Measurements from ENCODE around the gene TYMS. TPM values are rescaled to one million over a fixed set of nuclear protein-coding genes. Genes with fewer than 3 reads are reported as not detected.

TYMS gene
- total and polyA plus RNA-seq, 2 donors (not counting 1 experiment from before 2014, with no cell fraction given), result 0.34 to 1.1 TPM

- TF ChIP-seq, protein P1, sequence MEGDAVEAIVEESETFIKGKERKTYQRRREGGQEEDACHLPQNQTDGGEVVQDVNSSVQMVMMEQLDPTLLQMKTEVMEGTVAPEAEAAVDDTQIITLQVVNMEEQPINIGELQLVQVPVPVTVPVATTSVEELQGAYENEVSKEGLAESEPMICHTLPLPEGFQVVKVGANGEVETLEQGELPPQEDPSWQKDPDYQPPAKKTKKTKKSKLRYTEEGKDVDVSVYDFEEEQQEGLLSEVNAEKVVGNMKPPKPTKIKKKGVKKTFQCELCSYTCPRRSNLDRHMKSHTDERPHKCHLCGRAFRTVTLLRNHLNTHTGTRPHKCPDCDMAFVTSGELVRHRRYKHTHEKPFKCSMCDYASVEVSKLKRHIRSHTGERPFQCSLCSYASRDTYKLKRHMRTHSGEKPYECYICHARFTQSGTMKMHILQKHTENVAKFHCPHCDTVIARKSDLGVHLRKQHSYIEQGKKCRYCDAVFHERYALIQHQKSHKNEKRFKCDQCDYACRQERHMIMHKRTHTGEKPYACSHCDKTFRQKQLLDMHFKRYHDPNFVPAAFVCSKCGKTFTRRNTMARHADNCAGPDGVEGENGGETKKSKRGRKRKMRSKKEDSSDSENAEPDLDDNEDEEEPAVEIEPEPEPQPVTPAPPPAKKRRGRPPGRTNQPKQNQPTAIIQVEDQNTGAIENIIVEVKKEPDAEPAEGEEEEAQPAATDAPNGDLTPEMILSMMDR (IDR thresholded peaks at IDR 0.05), result no peak
- no peak for TF ChIP-seq EZH2 (IDR thresholded peaks at IDR 0.05; ENCODE audit: borderline replicate concordance, insufficient read depth, low read depth, low read length, poor library complexity, severe bottlenecking)
- WGBS (ENCODE audit: insufficient coverage), result no CpG with 5 or more reads among the region's 1 CpG
- Histone ChIP-seq H3K36me3 (replicated peaks in 1 of 2; ENCODE audit: control extremely low read depth in 1 of 2, control insufficient read depth in 1 of 2, extremely low read depth in 1 of 2, insufficient read depth in 2 of 2, low read length in 1 of 2) (no peaks in the 10 kb centered on the region), H3K9ac (ENCODE audit: low read length) (no peak overlapping the region), H3K4me1 (ENCODE audit: control insufficient read depth in 2 of 2, insufficient read depth in 2 of 2, low read length in 2 of 2) (peaks cover 8 to 15% of the 10 kb centered on the region in 2 donors), H3K4me3 (ENCODE audit: control extremely low read depth in 1 of 5, extremely low read depth in 1 of 5, insufficient read depth in 1 of 5, low read depth in 2 of 5, low read length in 4 of 5) (no peak overlapping the region), H3K79me2 (ENCODE audit: control insufficient read depth, insufficient read depth, low read length) (no peaks in the 10 kb centered on the region), H3K9me3 (ENCODE audit: control extremely low read depth in 1 of 3, control insufficient read depth in 2 of 3, insufficient read depth in 1 of 3, low read length in 2 of 3) (peaks cover 0 to 12% (median 2%) of the 10 kb centered on the region in 3 donors), H4K20me1 (ENCODE audit: control insufficient read depth, insufficient read depth, low read length, poor library complexity, severe bottlenecking) (no peaks in the 10 kb centered on the region), H2AFZ (ENCODE audit: insufficient read depth, low read depth, low read length, poor library complexity, severe bottlenecking) (no peak overlapping the region), H3K27ac (ENCODE audit: low read length in 2 of 2) (no peak overlapping the region), H3K27me3 (replicated peaks in 1 of 4; ENCODE audit: control extremely low read depth in 1 of 4, control insufficient read depth in 3 of 4, insufficient read depth in 4 of 4, low read length in 3 of 4) (peaks cover 0 to 13% (median 0%) of the 10 kb centered on the region in 4 experiments), H3K4me2 (replicated peaks; ENCODE audit: low read depth, low read length, poor library complexity, severe bottlenecking) (no peak overlapping the region)
- H3K27ac Mint-ChIP-seq, result no peak overlapping the region
- peaks cover 4% of the 10 kb centered on the region for H3K27me3 Mint-ChIP-seq
- no peak for DNase-seq
- ATAC-seq (ENCODE audit: low read depth), result no peak
- H3K4me3 Mint-ChIP-seq, result no peak overlapping the region
- intact Hi-C loops (cut with micrococcal nuclease), result no loop called here
- POLR2A ChIA-PET, result no interaction called here
- H3K4me1 Mint-ChIP-seq, result peaks cover 10% of the 10 kb centered on the region
- CTCF ChIA-PET, result interaction anchor here (0.7 kb wide), 2 partner anchors 9 to 13 kb away, joined by 3 read pairs; no protein-coding TSS in a partner anchor
- no peaks in the 10 kb centered on the region for H3K9me3 Mint-ChIP-seq (ENCODE audit: insufficient read depth)
Measured at GRCh38 chr18:715626-716025, 58.2 kb downstream of the TYMS start.

DNA sequence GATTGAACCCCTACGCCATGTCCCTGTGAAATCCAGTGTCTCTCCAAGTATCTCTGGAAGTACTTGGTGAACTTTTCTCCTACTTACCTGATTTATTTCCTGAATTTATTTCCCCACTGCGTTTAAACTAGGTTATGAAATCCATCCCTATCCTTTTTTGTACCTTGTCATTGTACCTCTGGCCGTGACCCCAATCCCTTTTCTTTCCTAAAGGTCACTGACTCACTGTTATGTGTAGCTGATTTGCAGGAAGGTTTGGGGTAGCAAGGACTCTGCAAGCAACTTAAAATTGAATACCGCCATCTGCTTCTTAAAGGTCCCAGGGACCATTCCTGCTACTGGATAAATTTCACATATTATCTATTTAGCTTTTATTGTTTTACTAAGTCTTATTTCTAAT lies 59.5 kb downstream of the TYMS start:
- peaks cover 0 to 12% (median 2%) of the 10 kb centered on the region in 3 donors for H3K9me3 ChIP-seq (ENCODE audit: control extremely low read depth in 1 of 3, control insufficient read depth in 2 of 3, insufficient read depth in 1 of 3, low read length in 2 of 3)
- Mint-ChIP-seq H3K4me3 (no peak overlapping the region), H3K4me1 (no peaks in the 10 kb centered on the region), H3K27ac (no peak overlapping the region), H3K9me3 (ENCODE audit: insufficient read depth) (no peaks in the 10 kb centered on the region), H3K27me3 (no peaks in the 10 kb centered on the region)
- no peak for ATAC-seq (ENCODE audit: low read depth)
- peaks cover 0 to 5% of the 10 kb centered on the region in 2 donors for H3K4me1 ChIP-seq (ENCODE audit: control insufficient read depth in 2 of 2, insufficient read depth in 2 of 2, low read length in 2 of 2)
- no CpG with 5 or more reads among the region's 4 CpGs for WGBS (ENCODE audit: insufficient coverage)
- H3K79me2 ChIP-seq (ENCODE audit: control insufficient read depth, insufficient read depth, low read length), result no peaks in the 10 kb centered on the region
- CTCF ChIA-PET, result interaction anchor here (0.6 kb wide), 1 partner anchor 1570 kb away, joined by 3 read pairs; no protein-coding TSS in a partner anchor
- no peak overlapping the region for H3K4me3 ChIP-seq (ENCODE audit: control extremely low read depth in 1 of 5, extremely low read depth in 1 of 5, insufficient read depth in 1 of 5, low read depth in 2 of 5, low read length in 4 of 5)
- no peak overlapping the region for H3K4me2 ChIP-seq (replicated peaks; ENCODE audit: low read depth, low read length, poor library complexity, severe bottlenecking)
- POLR2A ChIA-PET, result no interaction called here
- DNase-seq, result no peak
- H3K36me3 ChIP-seq (replicated peaks in 1 of 2; ENCODE audit: control extremely low read depth in 1 of 2, control insufficient read depth in 1 of 2, extremely low read depth in 1 of 2, insufficient read depth in 2 of 2, low read length in 1 of 2), result no peaks in the 10 kb centered on the region
- H3K27ac ChIP-seq (ENCODE audit: low read length in 2 of 2), result no peak overlapping the region
- no peak overlapping the region for H2AFZ ChIP-seq (ENCODE audit: insufficient read depth, low read depth, low read length, poor library complexity, severe bottlenecking)
- intact Hi-C loops (cut with micrococcal nuclease), result no loop called here
- TF ChIP-seq, protein P1 (IDR thresholded peaks at IDR 0.05), result no peak
- TF ChIP-seq EZH2 (IDR thresholded peaks at IDR 0.05; ENCODE audit: borderline replicate concordance, insufficient read depth, low read depth, low read length, poor library complexity, severe bottlenecking), result no peak
- peaks cover 0 to 4% (median 0%) of the 10 kb centered on the region in 4 experiments for H3K27me3 ChIP-seq (replicated peaks in 1 of 4; ENCODE audit: control extremely low read depth in 1 of 4, control insufficient read depth in 3 of 4, insufficient read depth in 4 of 4, low read length in 3 of 4)
- no peaks in the 10 kb centered on the region for H4K20me1 ChIP-seq (ENCODE audit: control insufficient read depth, insufficient read depth, low read length, poor library complexity, severe bottlenecking)
- no peak overlapping the region for H3K9ac ChIP-seq (ENCODE audit: low read length)

Other genes with a start within 250 kb of the TYMS start
- not detected in 2 replicates for gene COLEC12, start 157.0 kb upstream of the TYMS start, total RNA-seq
- not detected in 2 replicates for gene COLEC12, start 157.0 kb upstream of the TYMS start, polyA plus RNA-seq
- not detected in 2 replicates for gene CETN1, start 77.3 kb upstream of the TYMS start, total RNA-seq
- gene CETN1, start 77.3 kb upstream of the TYMS start, polyA plus RNA-seq, result not detected in 2 replicates
- gene CLUL1, start 60.7 kb upstream of the TYMS start, total RNA-seq, result not detected in 2 replicates
- not detected in 2 replicates for gene CLUL1, start 60.7 kb upstream of the TYMS start, polyA plus RNA-seq
- gene ENOSF1, start 55.0 kb downstream of the TYMS start, total RNA-seq, result 32.7 and 34.8 TPM in 2 replicates
- 2.2 and 8.0 TPM in 2 replicates for gene ENOSF1, start 55.0 kb downstream of the TYMS start, polyA plus RNA-seq
- gene YES1, start 154.6 kb downstream of the TYMS start, total RNA-seq, result 0.30 and 0.51 TPM in 2 replicates
- gene YES1, start 154.6 kb downstream of the TYMS start, polyA plus RNA-seq, result 0.07 TPM in 1 of 2 replicates, not detected in the other
- not detected in 2 replicates for gene ADCYAP1, start 247.2 kb downstream of the TYMS start, total RNA-seq
- not detected in 2 replicates for gene ADCYAP1, start 247.2 kb downstream of the TYMS start, polyA plus RNA-seq